Neutrophil (primary cell): Measurements from ENCODE around the gene MYH9.
"Not testable (repeated sequence)": the region's sequence is repeated elsewhere in the genome, so short reads cannot be mapped to it uniquely, and the experiment has no call there.

Source experiments
- H3K27ac ChIP-seq: fragments of 200-600 bp; sonication (generic); 2 replicates; pipeline ENCODE4 v1.5.1; 2016; ENCODE audit warnings: mild to moderate bottlenecking, moderate library complexity
- H3K27me3 ChIP-seq: fragments of 200-600 bp; sonication (generic); 2 replicates; pipeline ENCODE4 v1.6.0; 2016; ENCODE audit warnings: mild to moderate bottlenecking
- H3K36me3 ChIP-seq: fragments of 200-600 bp; sonication (generic); 2 replicates; pipeline ENCODE4 v1.5.1; 2017
- H3K4me1 ChIP-seq, 2 experiments: fragments of 200-600 bp in 1 of 2; sonication (generic) in 1 of 2; 1 replicate in 1 of 2; 2 replicates in 1 of 2; pipeline versions ENCODE4 v1.5.1 to v1.6.1; 2013 to 2016; ENCODE audit warnings: low read depth in 1 of 2, low read length in 1 of 2, mild to moderate bottlenecking in 1 of 2, moderate library complexity in 1 of 2; ENCODE audit not compliant: control insufficient read depth in 1 of 2, insufficient read depth in 1 of 2
- H3K4me3 ChIP-seq, 2 experiments: fragments of 200-600 bp in 1 of 2; sonication (generic) in 1 of 2; 1 replicate in 1 of 2; 2 replicates in 1 of 2; pipeline ENCODE4 v1.5.1; 2013 to 2016; ENCODE audit warnings: low read depth in 1 of 2, low read length in 1 of 2, mild to moderate bottlenecking in 1 of 2, moderate library complexity in 1 of 2
- H3K9me3 ChIP-seq: fragments of 200-600 bp; sonication (generic); 2 replicates; pipeline ENCODE4 v1.5.1; 2016
- CTCF ChIP-seq: fragments of 200-600 bp; sonication (generic); IDR thresholded peaks from 2 replicates; pipeline ENCODE4 v1.5.1; 2016; ENCODE audit warnings: antibody characterized with exemption

The MYH9 gene

GRCh38 chr22:36431977-36432376, 44.2 kb upstream of the MYH9 start:
- Histone ChIP-seq H3K4me3 (no peak overlapping the region), H3K36me3 (no peaks in the 10 kb centered on the region), H3K4me1 (peaks cover 53 to 55% of the 10 kb centered on the region in 2 experiments), H3K27me3 (no peaks in the 10 kb centered on the region), H3K9me3 (no peaks in the 10 kb centered on the region), H3K27ac (peak overlapping the region; percentile 69)
- TF ChIP-seq CTCF = no peak

GRCh38 chr22:36430863-36431262, 43.1 kb upstream of the MYH9 start:
- Histone ChIP-seq H3K27me3 (no peaks in the 10 kb centered on the region), H3K4me1 (peaks cover 53 to 55% of the 10 kb centered on the region in 2 experiments), H3K27ac (peak overlapping the region; percentile 5), H3K36me3 (no peaks in the 10 kb centered on the region), H3K9me3 (no peaks in the 10 kb centered on the region), H3K4me3 (no peak overlapping the region)
- no peak for TF ChIP-seq CTCF

DNA sequence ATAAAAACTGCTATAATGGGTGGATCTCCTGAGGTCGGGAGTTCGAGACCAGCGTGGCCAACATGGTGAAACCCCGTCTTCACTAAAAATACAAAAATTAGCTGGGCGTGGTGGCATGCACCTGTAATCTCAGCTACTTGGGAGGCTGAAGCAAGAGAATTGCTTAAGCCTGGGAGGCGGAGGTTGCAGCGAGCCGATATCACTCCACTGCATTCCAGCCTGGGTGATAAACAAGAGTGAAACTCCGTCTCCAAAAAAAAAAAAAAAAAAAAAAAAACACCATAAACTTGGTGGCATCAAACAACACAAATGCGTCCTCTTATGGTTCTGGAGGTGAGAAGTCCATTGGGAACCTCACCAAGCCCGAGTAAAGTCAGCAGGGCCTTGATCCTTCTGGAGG, 40.2 kb upstream of the MYH9 start:
- Histone ChIP-seq H3K27ac (peak overlapping the region; percentile 94), H3K4me1 (peaks cover 55 to 57% of the 10 kb centered on the region in 2 experiments)
- not testable (repeated sequence) for H3K27me3 ChIP-seq, H3K9me3 ChIP-seq, H3K36me3 ChIP-seq, H3K4me3 ChIP-seq

GRCh38 chr22:36425977-36426523, 38.3 kb upstream of the MYH9 start:
- peak; percentile 65 for TF ChIP-seq CTCF
- Histone ChIP-seq H3K4me3 (peak overlapping the region in 1 of 2 experiments; percentile 13), H3K9me3 (no peaks in the 10 kb centered on the region), H3K27ac (peak overlapping the region; percentile 94), H3K27me3 (no peaks in the 10 kb centered on the region), H3K36me3 (no peaks in the 10 kb centered on the region), H3K4me1 (peaks cover 49 to 52% of the 10 kb centered on the region in 2 experiments)

DNA sequence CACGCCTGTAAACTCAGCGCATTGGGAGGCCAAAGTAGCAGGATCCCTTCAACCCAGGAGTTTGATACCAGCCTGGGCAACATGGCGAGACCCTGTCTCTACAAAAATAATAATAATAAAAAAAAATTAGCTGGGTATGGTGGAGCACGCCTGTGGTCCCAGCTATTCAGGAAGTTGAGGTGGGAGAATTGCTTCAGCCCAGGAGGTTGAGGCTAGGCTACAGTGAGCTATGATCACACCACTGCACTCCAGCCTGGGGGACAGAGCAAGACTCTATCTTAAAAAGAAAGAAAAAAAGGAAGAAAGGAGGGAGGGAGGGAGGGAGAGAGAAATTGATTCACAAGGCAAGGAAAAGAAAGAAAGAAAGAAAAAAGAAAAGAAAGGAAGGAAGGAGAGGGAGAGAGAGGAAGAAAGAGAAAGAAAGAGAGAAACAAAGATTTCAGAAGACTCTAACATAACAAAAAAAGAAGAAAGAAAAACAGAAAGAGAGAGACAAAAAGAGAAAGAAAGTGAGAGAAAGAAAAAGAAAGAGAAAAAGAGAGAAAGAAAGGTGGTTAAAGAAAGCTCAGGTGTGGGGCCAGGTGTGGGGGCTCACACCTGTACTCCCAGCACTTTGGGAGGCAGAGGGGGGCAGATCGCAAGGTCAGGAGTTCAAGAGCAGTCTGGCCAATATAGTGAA, 37.3 kb upstream of the MYH9 start:
- H3K9me3 ChIP-seq = no peaks in the 10 kb centered on the region
- peak overlapping the region; percentile 94 for H3K27ac ChIP-seq

GRCh38 chr22:36424466-36424865, 36.7 kb upstream of the MYH9 start:
- H3K36me3 ChIP-seq, H3K4me3 ChIP-seq, H3K27me3 ChIP-seq, H3K9me3 ChIP-seq: not testable (repeated sequence)
- peaks cover 60 to 65% of the 10 kb centered on the region in 2 experiments for H3K4me1 ChIP-seq
- H3K27ac ChIP-seq = peak overlapping the region; percentile 94

More for the DNA sequence above, 37.3 kb upstream of the MYH9 start:
- Histone ChIP-seq H3K4me3 (peak overlapping the region in 1 of 2 experiments; percentile 13), H3K27me3 (no peaks in the 10 kb centered on the region), H3K4me1 (peaks cover 55 to 62% of the 10 kb centered on the region in 2 experiments), H3K36me3 (no peaks in the 10 kb centered on the region)
- TF ChIP-seq CTCF = no peak
